GM12801 (cell line): ENCODE data around the gene FOXN3.

Experiments
- TF ChIP-seq, protein P1 (sequence below): IDR thresholded peaks from one replicate; pipeline ENCODE4 v1.5.1; 2011; ENCODE audit warnings: control low read depth; ENCODE audit not compliant: insufficient read length; ENCODE audit errors: extremely low read depth

The FOXN3 gene

DNA sequence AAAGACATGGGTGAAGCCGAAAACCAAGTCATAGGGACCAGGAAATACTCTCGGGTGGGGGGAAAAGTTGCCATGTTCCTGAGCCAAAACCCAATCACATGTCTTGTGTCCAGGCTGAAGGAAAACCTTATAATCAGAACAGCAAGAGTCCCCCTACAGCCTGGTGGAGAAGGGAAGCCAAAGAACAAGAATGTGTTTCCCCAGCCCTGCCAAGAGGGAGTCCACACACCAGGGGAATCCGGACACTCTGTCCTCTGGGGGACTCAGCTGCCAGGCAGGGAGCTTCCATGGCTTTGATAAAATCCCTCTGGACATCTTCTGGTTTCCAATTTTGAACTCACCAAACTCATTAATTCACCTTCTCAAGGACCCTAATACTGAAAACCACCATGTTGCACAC is 273.0 kb downstream of the FOXN3 start:
- TF ChIP-seq, protein P1, sequence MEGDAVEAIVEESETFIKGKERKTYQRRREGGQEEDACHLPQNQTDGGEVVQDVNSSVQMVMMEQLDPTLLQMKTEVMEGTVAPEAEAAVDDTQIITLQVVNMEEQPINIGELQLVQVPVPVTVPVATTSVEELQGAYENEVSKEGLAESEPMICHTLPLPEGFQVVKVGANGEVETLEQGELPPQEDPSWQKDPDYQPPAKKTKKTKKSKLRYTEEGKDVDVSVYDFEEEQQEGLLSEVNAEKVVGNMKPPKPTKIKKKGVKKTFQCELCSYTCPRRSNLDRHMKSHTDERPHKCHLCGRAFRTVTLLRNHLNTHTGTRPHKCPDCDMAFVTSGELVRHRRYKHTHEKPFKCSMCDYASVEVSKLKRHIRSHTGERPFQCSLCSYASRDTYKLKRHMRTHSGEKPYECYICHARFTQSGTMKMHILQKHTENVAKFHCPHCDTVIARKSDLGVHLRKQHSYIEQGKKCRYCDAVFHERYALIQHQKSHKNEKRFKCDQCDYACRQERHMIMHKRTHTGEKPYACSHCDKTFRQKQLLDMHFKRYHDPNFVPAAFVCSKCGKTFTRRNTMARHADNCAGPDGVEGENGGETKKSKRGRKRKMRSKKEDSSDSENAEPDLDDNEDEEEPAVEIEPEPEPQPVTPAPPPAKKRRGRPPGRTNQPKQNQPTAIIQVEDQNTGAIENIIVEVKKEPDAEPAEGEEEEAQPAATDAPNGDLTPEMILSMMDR: no peak

DNA sequence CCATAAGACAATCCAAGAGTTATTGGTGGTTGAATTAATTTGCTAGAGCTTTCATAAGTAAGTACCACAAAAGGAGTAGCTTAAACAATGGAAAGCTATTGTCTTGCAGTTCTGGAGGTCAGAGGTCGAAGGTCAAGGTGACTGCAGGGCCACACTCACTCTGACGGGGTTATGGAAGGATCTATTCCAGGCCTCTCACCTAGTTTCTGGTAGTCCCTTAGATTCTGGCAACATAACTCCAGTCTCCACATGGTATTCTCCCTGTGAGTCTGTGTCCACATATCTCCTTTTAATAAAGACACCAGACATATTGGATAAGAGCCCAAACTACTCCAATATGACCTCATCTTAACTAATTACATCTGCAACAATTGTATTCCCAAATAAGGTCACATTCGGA is 273.4 kb downstream of the FOXN3 start:
- TF ChIP-seq, protein P1: no peak

DNA sequence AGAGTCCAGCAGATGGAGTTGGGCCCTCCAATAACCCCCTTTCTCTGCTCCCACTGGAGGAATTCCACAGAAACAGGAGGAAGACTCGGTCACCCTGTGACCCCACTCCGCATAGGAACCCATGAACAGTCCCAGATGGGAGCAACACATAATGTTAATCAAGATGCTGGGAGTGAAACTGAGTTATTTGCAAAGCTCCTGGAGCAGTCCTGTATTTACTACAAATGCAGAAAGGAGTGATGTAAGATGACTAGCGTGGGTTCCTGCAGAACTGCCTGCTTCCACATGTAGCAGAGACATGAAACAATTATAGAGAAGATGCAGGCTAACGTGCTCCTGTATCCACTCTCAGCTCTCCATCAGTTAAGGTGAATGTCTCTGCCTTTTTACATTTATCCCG is 274.7 kb downstream of the FOXN3 start:
- TF ChIP-seq, protein P1: no peak

DNA sequence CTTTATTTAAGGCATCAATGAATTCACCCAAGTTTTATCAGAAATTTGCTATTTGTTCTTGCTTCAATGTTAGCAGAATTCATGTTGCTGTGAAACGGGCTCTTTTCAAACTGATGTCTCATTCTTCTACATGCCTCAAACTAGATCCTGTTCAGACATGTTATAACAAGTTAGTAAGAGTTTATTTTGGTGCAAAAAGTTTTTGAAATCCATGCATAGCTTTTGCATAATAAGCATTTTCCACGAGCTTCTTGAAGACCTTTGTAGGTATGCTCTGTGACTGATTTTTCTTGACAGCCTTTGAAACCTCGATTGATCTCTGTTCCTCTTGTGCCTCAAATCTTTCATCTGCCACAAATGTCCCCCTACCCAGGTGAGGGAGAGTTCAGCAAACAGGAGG is 275.2 kb downstream of the FOXN3 start:
- TF ChIP-seq, protein P1: no peak

DNA sequence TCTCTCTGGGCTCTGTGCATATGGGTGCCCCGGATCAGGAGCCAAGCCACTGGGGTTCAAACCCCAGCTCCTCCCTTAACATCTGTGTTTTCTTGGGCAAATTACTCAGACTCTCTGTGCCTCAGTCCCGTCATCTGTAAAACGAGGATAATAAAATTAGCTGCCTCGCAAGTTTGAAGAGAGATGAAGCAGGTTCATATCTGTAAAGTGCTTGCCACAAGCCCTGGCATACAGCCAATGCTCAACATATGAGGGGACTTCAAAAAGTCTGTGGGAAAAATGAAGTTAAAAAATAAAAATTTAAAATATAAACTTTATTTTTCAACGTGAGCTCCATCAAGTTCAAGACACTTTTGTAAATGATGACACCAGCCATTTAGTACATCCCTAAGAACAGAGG is 276.7 kb downstream of the FOXN3 start:
- TF ChIP-seq, protein P1: no peak

DNA sequence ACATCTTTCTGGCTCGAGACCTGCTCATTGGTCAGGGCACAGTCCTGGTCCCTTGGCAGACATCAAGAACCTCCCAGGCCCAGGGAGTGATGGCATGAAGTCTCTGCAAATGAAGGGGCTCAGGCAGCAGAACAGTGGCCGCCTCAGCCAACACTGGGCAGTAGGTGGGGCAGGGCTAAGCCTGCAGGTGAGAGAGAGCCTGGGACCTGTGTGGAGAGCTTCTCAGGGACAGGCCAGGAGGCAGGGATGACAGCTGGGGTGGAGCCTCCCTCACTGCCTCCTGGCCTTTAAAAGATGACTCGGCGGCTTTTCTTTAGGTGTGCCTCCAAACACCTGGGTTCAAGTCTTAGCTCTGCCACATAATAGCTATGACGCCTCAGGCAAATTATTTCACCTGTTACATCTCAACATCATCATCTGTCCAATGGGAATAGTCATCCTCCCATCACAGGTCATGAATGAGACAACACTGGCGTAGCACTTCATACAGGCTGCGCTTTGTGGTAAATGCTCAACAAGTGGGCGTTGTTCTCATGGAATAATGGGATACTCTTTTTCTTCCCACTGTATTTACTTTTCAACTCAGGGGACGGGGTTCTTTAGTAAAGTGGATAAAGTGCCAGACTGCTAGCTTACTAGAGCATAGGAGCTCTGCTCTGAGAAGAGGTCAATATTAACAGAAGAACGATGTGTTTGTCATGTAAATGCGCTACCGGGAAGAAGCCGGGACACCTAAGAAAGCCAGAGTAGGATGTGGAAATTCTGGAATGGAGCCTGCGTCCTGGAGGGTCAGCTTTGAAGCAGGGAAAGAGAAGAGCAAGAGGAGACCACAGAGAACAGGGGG is 277.4 kb downstream of the FOXN3 start:
- TF ChIP-seq, protein P1: no peak

DNA sequence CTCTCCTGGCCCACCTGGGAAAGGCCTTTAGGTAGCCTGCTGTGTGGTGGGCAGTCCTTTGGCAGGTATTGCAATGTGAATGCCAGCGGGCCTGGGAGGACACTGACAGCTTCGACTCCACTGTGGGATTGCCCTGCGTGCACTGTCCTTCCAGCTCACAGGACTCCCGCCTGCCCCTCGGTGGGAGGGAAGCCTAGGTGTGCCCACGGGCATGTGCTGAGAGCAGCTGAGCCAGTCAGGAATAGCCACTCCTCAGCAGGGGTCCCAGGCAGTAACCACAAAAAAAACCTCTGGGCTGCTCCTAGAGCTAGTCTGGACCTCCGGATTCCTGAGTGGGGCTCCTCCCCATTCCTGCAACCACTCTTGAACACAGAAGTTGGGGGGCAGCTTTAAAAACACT is 278.2 kb downstream of the FOXN3 start:
- TF ChIP-seq, protein P1: no peak
